LNCaP clone FGC (cell line): ENCODE results near the gene TMEM207.
A peak's percentile ranks its signal among the peaks of the same experiment; 100 is the strongest.

Experiments used
- DNase-seq: peaks from one replicate; pipeline ENCODE4 v3.0.0-alpha.2; 2011; ENCODE audit warnings: low read depth
- H3K4me3 ChIP-seq: 2 replicates; pipeline ENCODE4 v1.5.1; 2011; ENCODE audit warnings: mild to moderate bottlenecking, low read depth, low read length, control low read depth
- TF ChIP-seq, protein P1 (sequence below): IDR thresholded peaks from 2 replicates; pipeline ENCODE4 v1.5.1; 2012; ENCODE audit warnings: mild to moderate bottlenecking; ENCODE audit not compliant: control insufficient read depth, insufficient read depth; ENCODE audit errors: extremely low read depth

The TMEM207 gene

DNA sequence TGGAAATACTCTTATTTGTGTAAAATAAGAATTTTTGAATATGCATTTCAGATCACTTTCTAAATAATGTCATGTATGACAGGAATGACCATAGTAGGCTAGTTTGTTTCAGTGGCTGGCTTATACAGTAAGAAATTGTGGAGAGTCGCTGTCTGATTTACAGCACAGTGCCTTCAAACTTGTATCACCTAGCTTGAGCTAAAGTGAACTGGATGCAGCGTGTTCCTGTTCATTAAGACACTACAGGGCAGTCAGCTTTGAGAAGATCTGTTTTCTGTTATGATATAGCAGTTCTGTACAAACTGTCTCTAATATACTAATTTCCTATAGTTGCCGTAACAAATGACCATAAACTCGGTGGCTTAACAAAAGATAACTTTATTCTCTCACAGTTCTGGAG lies 51.8 kb downstream of the TMEM207 start:
- DNase-seq: no peak
- no peak overlapping the region for H3K4me3 ChIP-seq

DNA sequence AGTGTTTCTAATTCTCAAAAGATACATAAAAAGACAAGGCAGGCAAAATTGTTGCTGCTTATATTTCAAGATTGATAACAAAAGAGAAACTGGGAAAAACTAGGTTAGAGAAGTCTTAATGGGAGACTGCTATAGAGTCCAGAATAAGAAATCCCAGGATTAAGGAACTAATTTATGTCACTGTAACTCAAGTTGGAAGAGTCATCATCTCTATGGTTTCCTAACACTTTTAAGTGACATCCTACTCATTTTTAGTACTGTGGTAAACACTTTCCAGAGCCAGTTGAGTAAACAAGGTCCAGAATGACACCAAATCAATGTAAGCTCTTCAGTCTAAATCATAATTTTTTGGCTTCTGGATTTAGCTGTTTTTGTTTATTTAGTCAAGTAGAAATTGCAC lies 53.7 kb downstream of the TMEM207 start:
- TF ChIP-seq, protein P1, sequence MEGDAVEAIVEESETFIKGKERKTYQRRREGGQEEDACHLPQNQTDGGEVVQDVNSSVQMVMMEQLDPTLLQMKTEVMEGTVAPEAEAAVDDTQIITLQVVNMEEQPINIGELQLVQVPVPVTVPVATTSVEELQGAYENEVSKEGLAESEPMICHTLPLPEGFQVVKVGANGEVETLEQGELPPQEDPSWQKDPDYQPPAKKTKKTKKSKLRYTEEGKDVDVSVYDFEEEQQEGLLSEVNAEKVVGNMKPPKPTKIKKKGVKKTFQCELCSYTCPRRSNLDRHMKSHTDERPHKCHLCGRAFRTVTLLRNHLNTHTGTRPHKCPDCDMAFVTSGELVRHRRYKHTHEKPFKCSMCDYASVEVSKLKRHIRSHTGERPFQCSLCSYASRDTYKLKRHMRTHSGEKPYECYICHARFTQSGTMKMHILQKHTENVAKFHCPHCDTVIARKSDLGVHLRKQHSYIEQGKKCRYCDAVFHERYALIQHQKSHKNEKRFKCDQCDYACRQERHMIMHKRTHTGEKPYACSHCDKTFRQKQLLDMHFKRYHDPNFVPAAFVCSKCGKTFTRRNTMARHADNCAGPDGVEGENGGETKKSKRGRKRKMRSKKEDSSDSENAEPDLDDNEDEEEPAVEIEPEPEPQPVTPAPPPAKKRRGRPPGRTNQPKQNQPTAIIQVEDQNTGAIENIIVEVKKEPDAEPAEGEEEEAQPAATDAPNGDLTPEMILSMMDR: no peak
- H3K4me3 ChIP-seq: no peak overlapping the region
- DNase-seq: no peak

More for the DNA sequence above, 51.8 kb downstream of the TMEM207 start:
- TF ChIP-seq, protein P1: no peak

DNA sequence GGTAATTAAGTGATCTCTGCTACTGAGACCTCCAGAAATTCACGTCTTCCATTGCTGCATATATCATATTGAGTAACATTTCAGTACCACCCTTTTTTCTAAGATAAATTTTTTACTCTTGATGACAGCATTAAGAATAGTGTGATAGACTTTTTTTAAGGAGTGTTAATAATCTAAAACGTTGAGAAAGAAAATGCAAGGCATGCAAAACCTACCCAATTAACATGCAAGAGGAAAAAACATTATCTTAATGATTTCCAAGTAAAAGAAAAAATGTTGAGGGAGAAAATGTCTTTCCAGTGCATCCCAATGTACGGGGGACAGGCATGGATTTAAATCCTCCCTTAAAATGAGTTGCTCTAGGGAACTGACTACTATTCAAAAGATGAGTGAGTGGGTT lies 61.0 kb downstream of the TMEM207 start:
- TF ChIP-seq, protein P1: no peak
- no peak overlapping the region for H3K4me3 ChIP-seq
- DNase-seq: no peak

DNA sequence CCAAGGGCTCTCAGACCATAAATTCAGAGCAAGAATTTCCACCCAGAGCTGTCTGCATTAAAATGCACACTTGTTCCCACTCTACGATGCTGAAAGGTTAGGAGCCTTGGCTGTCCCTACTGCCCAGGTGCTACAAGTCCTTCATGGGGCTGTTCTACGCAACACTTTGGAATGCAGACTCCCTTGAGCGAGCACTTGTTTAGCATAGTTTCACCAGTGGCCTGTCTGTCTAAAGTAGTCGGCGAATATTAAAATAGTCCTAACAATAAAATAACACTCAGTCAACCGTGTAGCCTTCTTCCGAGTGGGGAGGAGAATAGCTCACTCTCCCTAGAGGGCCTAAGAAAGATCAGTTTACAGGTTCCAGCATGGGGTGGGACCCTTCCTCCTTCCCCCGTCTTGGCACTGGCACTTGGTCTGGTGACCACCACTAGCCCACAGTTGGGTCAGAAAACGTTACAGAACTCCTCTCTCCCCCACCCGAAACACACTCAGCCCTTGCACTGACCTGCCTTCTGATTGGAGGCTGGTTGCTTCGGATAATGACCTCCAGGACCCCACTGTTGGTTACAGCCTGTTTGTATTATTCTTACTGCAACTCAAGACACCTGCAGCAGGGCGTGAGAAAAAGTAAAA lies 62.0 kb downstream of the TMEM207 start, which contains the start of gene CLDN16:
Gene CLDN16, plus strand, starts transcription at position 586 of the 636 bp plus-strand sequence. CDS start 167 bp downstream, outside the sequence.
- no peak within 1 kb of the TSS for H3K4me3 ChIP-seq
- DNase-seq: no peak
- TF ChIP-seq, protein P1: no peak

DNA sequence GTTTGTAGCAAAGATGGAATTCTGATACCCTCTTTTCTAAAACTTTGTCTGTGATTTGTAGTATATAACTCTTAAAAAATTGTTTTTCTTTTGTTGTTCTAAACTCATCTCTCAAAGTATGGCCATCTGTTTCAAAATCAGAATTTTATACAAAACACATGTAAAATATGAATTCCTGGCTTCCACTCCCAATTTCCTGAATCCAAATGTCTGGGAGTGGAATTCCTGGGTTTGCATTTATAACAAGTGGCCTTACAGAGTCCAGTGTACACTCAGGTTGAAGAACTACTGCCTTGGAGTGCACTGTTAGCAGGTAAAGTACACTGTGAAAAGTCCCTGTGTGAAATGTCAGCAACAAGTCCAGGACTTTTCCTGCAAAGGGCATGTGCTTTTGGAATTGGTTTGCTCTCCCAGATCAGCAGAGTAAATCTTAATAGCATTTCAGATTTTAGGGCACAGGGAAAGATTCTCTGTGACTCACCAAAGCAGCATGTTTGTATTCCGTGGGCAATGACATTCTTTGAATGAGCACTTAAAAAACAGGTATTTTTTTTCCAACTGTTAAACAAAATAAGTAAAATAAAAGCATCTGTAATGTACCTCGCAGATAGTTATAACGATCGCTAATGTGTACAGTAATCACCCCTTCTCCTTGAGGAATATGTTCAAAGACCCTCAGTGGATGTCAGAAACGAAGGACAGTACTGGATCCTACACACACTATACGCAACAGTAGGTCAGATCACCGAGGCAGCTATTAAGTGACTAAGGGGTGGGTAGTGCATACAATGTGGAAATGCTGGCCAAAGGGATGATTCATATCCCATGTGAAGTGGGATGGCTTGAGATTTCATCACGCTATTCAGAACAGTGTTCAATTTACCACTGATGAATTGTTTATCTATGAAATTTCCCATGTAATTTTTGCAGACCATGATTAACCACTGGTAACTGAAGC lies 63.7 kb downstream of the TMEM207 start:
- DNase-seq: no peak
- TF ChIP-seq, protein P1: no peak
- no peak overlapping the region for H3K4me3 ChIP-seq

DNA sequence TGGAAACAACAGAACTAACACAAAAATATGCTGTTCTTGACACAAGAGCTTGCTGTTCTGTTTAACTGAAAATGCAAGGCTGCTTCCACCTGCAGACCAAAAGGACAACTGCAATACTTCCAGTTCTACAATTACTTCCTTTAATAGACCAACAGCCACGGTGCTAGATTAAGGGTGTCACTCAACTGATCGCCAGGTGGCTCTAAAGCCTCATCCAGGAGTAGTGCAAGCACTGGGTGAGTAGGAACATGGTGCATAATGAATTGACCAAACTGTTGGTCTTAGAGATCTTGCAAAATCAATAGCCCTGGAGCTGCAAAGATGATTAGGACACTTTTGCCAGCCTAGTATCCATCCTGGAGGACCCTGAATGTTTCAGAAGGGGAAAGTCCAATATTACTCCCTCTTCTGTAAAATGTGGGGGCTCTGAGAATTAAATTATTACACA lies 65.4 kb downstream of the TMEM207 start:
- TF ChIP-seq, protein P1: peak; percentile 98
- no peak overlapping the region for H3K4me3 ChIP-seq
- DNase-seq: peak; percentile 88
